ENCODE data around the gene GDNF. TPM values are rescaled to one million over a fixed set of nuclear protein-coding genes. Genes with fewer than 3 reads are reported as not detected.
A peak's percentile ranks its signal among the peaks of the same experiment; 100 is the strongest.

GDNF gene
- total RNA-seq, 4 donors from 2014 or later = 0.19 to 1.4 (median 0.61) TPM

DNA sequence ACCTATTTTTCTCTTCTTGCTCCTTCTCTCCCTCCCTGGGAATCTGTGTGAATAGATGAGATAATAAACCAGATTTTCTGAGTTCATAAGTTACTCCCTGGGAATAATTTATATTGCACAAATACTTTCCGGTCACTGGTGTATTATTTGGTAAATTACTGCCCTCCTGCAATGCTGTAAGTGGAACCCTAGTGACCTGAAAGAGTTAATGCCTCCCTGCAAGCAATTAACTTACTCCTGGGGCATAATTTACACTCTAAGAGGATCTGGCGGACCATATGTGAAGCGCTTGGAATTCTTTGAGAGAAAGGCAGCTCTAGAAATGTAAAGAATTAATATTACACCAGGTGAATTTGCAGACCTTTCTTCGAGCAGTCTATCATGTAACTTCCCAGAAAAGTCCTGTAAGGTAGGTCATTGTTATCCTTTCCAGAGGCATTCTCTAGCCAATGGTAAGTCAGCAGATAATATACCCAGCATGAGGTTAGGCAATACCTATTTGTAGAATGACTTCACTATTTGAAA lies 7.0 kb upstream of the GDNF start:
- Histone ChIP-seq H3K27me3 (peaks cover 11% of the 10 kb centered on the region), H3K9me3 (no peaks in the 10 kb centered on the region), H3K4me1 (no peaks in the 10 kb centered on the region), H3K4me3 (no peak overlapping the region), H3K27ac (no peak overlapping the region), H3K36me3 (no peaks in the 10 kb centered on the region)
- 93% methylated on average over 4 of the region's 4 CpGs for WGBS
- TF ChIP-seq POLR2AphosphoS5 (IDR thresholded peaks at IDR 0.05) (no peak), EP300 (IDR thresholded peaks at IDR 0.05) (no peak), POLR2A (IDR thresholded peaks at IDR 0.05) (no peak)
- TF ChIP-seq, protein P1, sequence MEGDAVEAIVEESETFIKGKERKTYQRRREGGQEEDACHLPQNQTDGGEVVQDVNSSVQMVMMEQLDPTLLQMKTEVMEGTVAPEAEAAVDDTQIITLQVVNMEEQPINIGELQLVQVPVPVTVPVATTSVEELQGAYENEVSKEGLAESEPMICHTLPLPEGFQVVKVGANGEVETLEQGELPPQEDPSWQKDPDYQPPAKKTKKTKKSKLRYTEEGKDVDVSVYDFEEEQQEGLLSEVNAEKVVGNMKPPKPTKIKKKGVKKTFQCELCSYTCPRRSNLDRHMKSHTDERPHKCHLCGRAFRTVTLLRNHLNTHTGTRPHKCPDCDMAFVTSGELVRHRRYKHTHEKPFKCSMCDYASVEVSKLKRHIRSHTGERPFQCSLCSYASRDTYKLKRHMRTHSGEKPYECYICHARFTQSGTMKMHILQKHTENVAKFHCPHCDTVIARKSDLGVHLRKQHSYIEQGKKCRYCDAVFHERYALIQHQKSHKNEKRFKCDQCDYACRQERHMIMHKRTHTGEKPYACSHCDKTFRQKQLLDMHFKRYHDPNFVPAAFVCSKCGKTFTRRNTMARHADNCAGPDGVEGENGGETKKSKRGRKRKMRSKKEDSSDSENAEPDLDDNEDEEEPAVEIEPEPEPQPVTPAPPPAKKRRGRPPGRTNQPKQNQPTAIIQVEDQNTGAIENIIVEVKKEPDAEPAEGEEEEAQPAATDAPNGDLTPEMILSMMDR (IDR thresholded peaks at IDR 0.05) = no peak
- DNase-seq (ENCODE audit: low spot score in 2 of 2) = no peak

DNA sequence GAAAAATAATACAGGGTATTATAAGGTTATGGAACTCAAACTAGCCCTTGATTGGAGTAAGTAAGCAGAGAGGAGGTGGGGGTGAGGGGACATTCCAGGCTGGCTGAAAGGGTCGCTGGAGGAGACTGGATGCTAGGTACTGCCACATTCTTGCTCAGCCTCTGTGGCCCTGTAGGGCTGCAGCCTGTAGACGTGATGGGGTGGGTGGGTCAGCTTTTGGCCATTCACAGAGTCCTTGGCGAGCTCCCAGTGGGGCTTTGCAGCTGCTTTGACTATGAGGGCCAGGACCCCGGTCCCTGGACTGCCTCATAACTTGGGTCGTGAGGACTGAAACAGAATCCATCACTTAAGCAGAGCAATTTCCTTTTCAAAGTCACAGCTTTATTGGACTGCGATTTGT lies 4.2 kb upstream of the GDNF start:
- H3K9me3 ChIP-seq = no peaks in the 10 kb centered on the region
- WGBS = 69% methylated on average over 6 of the region's 6 CpGs
- H3K36me3 ChIP-seq = no peaks in the 10 kb centered on the region
- peaks cover 19% of the 10 kb centered on the region for H3K4me1 ChIP-seq
- H3K4me3 ChIP-seq = no peak overlapping the region
- no peak overlapping the region for H3K27ac ChIP-seq
- H3K27me3 ChIP-seq = peaks cover 40% of the 10 kb centered on the region
- DNase-seq (ENCODE audit: low spot score in 2 of 2) = no peak
- TF ChIP-seq POLR2AphosphoS5 (IDR thresholded peaks at IDR 0.05) (no peak), EP300 (IDR thresholded peaks at IDR 0.05) (no peak), POLR2A (IDR thresholded peaks at IDR 0.05) (no peak)
- TF ChIP-seq, protein P1 (IDR thresholded peaks at IDR 0.05) = no peak

DNA sequence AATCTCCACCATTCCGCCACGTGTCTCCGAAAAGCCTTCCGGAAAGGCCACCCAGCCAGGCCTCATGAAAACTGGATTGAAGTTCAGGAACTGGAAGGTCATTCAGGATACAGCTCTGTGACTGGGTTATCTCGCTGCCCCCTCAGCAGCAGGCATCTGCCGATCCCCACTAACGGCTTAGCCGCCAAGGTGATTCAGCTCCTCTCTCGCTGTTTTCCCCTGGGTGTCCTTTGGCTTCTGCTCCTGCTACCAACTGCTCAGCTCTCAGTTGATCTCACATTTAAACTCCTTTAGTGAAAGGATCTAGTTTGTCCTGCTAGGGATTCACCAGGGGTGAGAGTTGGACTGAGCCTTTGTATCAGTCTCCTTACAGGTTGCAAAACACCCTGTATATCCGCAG lies 2.2 kb upstream of the GDNF start:
- H3K4me1 ChIP-seq = peaks cover 38% of the 10 kb centered on the region
- H3K27ac ChIP-seq = no peak overlapping the region
- TF ChIP-seq EP300 (IDR thresholded peaks at IDR 0.05) = no peak
- H3K27me3 ChIP-seq = peaks cover 59% of the 10 kb centered on the region
- no peak for DNase-seq (ENCODE audit: low spot score in 2 of 2)
- no peak overlapping the region for H3K4me3 ChIP-seq
- H3K36me3 ChIP-seq = no peaks in the 10 kb centered on the region
- no peaks in the 10 kb centered on the region for H3K9me3 ChIP-seq
- 88% methylated on average over 10 of the region's 10 CpGs for WGBS

DNA sequence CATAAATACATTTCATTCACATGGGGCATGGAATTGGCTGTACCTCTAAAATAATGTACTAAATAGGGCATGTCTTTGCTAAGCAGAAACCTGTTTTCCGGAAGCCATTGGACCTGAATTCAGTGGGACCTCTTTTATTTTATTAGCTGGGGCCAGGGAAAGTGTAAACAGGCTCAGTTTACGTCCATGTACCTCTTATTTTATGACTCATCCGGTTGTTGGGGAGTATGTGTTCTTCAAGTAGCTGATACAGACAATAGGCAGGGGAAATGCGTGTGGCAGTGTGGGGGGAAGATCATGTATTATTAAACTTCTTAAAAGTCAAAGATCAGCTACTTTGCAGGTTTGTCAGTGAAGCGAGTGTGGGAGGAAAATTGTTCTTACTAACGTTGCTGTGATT lies 1.4 kb upstream of the GDNF start:
- H3K4me1 ChIP-seq = peaks cover 47% of the 10 kb centered on the region
- DNase-seq (ENCODE audit: low spot score in 2 of 2) = no peak
- no peak overlapping the region for H3K4me3 ChIP-seq
- WGBS = 64% methylated on average over 6 of the region's 6 CpGs
- peaks cover 68% of the 10 kb centered on the region for H3K27me3 ChIP-seq
- TF ChIP-seq POLR2A (IDR thresholded peaks at IDR 0.05) = no peak
- no peak for TF ChIP-seq EP300 (IDR thresholded peaks at IDR 0.05)
- TF ChIP-seq POLR2AphosphoS5 (IDR thresholded peaks at IDR 0.05) = no peak
- TF ChIP-seq, protein P1 (IDR thresholded peaks at IDR 0.05) = no peak
- H3K9me3 ChIP-seq = no peaks in the 10 kb centered on the region
- H3K27ac ChIP-seq = no peak overlapping the region
- H3K36me3 ChIP-seq = no peaks in the 10 kb centered on the region

DNA sequence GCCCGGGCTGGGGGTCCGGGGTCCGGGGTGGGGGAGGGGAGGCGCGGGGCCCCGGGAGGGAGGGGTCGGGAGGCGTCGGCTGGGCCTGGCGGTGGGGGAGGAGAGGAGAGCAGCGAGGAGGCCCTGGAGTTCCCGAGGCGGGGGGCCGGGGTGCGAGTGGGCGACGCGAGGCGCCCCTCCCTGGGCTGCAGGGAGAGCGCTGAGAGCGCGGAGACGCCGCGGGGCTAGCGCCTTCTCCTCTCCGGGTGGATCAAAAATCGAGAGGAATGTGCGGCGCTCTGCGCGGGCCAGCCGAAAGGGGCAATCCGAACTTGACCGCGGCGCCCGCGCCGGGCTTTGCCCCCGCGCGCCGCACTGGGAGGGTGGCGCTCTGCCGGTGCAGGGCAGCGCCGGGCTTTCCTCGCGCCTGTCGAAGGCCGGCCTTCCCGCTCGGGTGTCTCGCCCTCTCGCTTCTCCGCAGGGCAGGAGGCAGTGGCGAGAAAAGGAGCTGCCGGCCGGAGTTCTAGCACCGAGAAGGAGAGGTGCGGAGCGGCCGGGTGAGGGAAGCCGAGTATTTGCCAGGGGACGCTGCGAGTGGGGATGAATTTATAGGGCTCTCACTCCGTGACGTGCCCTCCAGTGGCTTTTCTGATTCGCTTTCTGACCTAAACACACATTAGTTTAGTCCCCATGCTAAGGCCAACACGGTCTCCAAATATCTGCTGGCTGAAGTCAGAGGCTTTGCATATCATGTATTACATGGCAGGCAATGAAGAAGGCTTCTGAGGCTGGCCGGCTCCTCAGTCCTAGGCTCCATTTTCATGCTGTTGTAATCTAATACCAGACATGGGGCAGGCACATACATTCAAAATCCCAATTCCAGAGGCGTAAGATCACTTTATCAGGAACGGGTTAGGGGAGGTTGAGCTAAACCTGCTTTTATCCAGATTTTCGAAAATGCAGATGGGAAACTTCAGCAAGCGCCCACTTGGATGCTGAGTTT lies 503 bp upstream of the GDNF start:
- Histone ChIP-seq H3K9me3 (no peaks in the 10 kb centered on the region), H3K36me3 (no peaks in the 10 kb centered on the region), H3K27me3 (peaks cover 76% of the 10 kb centered on the region), H3K4me1 (peaks cover 47% of the 10 kb centered on the region), H3K4me3 (peak overlapping the region; percentile 57), H3K27ac (no peak overlapping the region)
- peak in 1 of 2 donors; percentile 59 for DNase-seq (ENCODE audit: low spot score in 2 of 2)
- TF ChIP-seq POLR2A (IDR thresholded peaks at IDR 0.05) (no peak), POLR2AphosphoS5 (IDR thresholded peaks at IDR 0.05) (no peak), EP300 (IDR thresholded peaks at IDR 0.05) (no peak)
- TF ChIP-seq, protein P1 (IDR thresholded peaks at IDR 0.05) = no peak
- WGBS = 9% methylated on average over 32 of the region's 76 CpGs
